Right renal pelvis (tissue), 4 donors: ENCODE data around the gene DLGAP4. TPM values are rescaled to one million over a fixed set of nuclear protein-coding genes. Genes with fewer than 3 reads are reported as not detected.

Experiments
- DNase-seq, 4 donors: peaks; one replicate each; pipeline ENCODE4 v3.0.0-alpha.2; 2013; ENCODE audit warnings: low read depth in 4 of 4, low spot score in 3 of 4, missing footprints in 1 of 4
- polyA plus RNA-seq, 4 donors: library from polyadenylated mRNA; unstranded; fragments of 120-200 nt; gene quantifications; one replicate each; pipeline ENCODE4 v1.2.1, GENCODE V29; 2013; ENCODE audit not compliant: insufficient read length in 4 of 4

Gene DLGAP4
- 10 to 100 TPM; 57.6 to 71.2 (median 62.1) TPM for polyA plus RNA-seq

- no peak for DNase-seq
Observed at GRCh38 chr20:36305602-36306551, at the start of gene DLGAP4. DLGAP4 (plus strand) TSS chr20:36306339; CDS start chr20:36431718, 125,379 bp downstream.

GRCh38 chr20:36259177-36260061 is 46.7 kb upstream of the DLGAP4 start:
- no peak for DNase-seq

- DNase-seq, result no peak
Observed at GRCh38 chr20:36260316-36260715, 45.8 kb upstream of the DLGAP4 start.

- DNase-seq, result no peak
Observed at GRCh38 chr20:36261389-36262105, 44.6 kb upstream of the DLGAP4 start.

GRCh38 chr20:36262440-36262839 is 43.7 kb upstream of the DLGAP4 start:
- no peak for DNase-seq

- no peak for DNase-seq
Observed at GRCh38 chr20:36264426-36265246, 41.5 kb upstream of the DLGAP4 start.

GRCh38 chr20:36266189-36266588 is 40.0 kb upstream of the DLGAP4 start:
- no peak for DNase-seq

- DNase-seq, result no peak
Observed at GRCh38 chr20:36267605-36268381, 38.3 kb upstream of the DLGAP4 start.

- DNase-seq, result no peak
Observed at GRCh38 chr20:36268440-36269342, 37.4 kb upstream of the DLGAP4 start.

- DNase-seq, result no peak
Observed at GRCh38 chr20:36269507-36269906, 36.6 kb upstream of the DLGAP4 start.

- DNase-seq, result peak in 1 of 4 donors; percentile 2
Observed at GRCh38 chr20:36270744-36271638, 35.1 kb upstream of the DLGAP4 start.

- no peak for DNase-seq
Observed at GRCh38 chr20:36271639-36272546, 34.2 kb upstream of the DLGAP4 start.

- DNase-seq, result no peak
Observed at GRCh38 chr20:36272547-36273220, 33.5 kb upstream of the DLGAP4 start.

GRCh38 chr20:36273414-36274180 is 32.5 kb upstream of the DLGAP4 start:
- DNase-seq, result no peak
